Ammon's horn (tissue), 1 donor: ENCODE measurements around the gene PPM1A.

Experiments
- DNase-seq: peaks from one replicate; pipeline ENCODE4 v3.0.0-alpha.2; 2016; ENCODE audit warnings: low spot score

PPM1A gene

GRCh38 chr14:60248697-60249318, at the start of gene PPM1A:
PPM1A (plus strand) TSS chr14:60249221; CDS start chr14:60282704, 33,483 bp downstream.
- peak; percentile 97 for DNase-seq

GRCh38 chr14:60199321-60199720, 49.7 kb upstream of the PPM1A start:
- DNase-seq: no peak

- no peak for DNase-seq
Observed at GRCh38 chr14:60204104-60204842, 44.7 kb upstream of the PPM1A start.

GRCh38 chr14:60204843-60205774, 43.9 kb upstream of the PPM1A start:
- no peak for DNase-seq

DNA sequence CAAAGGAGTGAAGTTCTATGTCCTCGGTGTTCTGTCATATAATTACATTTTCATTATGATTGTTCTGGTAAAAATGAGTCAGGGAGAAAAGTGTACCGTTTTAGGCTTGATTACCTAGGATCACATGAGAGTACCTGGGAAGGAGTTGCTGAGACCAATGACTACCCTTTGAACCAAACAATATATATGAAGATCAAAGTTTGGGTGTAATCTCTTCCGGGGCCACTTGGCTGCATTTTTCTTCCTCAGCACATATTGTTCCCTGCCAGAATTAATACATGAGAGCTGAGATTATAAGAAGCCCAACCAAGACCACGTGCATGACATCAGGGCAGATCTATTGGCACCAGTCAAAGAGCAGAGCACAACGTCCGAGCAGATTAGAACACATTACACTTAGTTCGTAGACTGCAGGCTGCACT, 42.8 kb upstream of the PPM1A start:
- no peak for DNase-seq

DNA sequence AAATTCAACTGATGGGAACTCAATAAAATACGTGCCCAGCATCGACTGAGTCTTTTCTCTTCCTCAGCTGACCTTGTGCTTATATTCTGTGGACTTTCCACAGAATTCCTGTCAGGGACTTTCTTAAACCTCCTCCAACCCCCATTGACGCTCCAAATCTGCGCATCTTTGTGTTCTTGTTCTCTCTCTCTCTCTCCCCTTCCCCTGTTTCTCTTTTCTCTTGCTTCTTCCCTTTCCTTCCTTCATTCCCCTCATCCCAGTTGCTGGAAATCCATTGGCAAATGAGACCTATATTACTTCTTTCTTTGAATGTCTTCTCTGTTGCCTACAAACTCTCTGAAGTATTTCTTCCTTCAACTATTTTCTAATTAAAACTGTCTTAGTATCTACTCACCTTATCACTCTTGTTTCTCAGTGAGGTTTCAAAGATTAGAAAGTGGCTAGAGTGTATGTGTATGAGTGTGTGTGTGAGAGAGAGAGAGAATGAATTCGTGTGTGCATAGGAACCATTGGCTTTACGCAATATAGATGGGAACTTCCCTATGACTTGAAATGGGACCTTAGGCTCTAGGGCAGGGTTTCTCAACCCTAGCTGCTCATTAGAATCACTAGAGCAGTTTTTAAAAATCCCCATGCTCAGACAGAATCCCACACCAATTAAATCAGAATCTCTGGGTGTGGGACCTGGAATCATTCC, 42.0 kb upstream of the PPM1A start:
- no peak for DNase-seq

GRCh38 chr14:60210703-60211102, 38.3 kb upstream of the PPM1A start:
- no peak for DNase-seq

- DNase-seq: no peak
Observed at GRCh38 chr14:60211153-60211552, 37.9 kb upstream of the PPM1A start.

DNA sequence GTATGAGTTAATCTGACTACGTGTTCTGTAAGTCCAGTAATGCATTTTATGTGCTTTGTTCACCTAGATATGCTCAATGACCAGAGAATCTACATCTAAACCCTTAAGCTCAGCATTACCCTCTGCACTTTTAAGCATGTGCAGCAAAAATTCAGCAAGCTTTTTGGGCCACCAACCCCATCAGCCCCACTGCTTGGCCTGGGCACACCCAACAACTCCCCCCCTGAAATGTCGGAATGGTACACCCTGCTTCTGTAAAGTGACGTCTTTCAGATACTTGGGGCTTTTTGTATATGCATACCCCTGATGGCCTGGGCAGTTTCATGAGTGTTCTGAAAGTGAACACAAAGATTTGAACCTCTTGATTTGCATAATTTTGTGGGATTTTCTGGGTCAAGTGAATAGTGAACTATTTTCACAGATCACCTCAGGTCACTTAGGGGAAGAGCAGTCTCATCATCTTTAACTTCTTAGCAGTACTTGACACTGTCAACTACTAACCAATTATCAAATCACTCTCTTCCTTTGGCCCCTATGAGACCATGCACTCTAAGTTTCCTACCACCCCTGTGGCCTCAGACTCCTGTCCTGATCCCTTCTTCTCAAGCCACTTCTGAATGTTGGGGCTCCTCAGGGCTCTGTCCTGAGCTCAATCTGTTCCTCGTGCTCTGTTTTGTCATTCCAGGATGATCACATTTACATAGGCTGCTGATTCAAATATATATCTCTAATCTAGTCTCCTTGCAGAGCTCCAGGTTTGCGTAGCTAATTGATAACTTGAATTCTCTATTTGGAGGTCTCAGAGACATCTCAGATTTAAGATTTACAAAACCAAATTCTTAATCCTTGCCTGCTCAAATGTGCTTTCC, 36.3 kb upstream of the PPM1A start:
- DNase-seq: no peak

DNA sequence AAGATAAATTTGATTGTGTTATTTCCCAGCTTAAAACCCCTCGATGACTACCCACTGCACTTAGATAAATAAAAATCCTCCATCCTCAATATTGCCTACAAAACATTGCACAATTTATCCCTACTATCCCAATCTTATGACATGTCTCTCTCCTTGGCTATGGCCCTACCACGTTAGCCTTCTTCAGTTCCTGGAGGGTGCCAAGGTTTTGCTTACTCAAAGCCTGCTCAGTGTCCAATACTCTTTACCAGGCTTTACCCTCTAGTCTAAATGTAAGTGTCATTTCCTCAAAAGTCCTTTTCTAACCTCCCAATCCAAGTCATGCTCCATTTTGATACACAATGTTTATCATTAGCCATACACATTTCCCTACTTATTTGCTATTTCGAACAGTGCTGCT, 35.0 kb upstream of the PPM1A start:
- no peak for DNase-seq

GRCh38 chr14:60214415-60215126, 34.5 kb upstream of the PPM1A start:
- no peak for DNase-seq

DNA sequence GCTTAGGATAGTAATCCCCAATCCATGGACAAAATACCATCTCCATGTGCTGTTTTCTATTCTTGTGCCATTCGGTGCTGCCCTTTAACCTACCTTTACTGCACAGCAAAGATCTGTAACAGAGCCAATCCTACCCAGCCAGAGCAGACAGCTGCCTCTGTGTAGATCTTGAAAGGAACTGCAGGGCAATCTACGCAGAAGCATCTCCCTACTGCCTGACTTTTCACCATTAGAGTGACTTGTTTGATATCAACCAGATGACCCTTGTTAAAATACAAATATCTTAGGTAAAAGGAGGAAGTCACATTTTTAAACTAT, 33.9 kb upstream of the PPM1A start:
- DNase-seq: no peak

DNA sequence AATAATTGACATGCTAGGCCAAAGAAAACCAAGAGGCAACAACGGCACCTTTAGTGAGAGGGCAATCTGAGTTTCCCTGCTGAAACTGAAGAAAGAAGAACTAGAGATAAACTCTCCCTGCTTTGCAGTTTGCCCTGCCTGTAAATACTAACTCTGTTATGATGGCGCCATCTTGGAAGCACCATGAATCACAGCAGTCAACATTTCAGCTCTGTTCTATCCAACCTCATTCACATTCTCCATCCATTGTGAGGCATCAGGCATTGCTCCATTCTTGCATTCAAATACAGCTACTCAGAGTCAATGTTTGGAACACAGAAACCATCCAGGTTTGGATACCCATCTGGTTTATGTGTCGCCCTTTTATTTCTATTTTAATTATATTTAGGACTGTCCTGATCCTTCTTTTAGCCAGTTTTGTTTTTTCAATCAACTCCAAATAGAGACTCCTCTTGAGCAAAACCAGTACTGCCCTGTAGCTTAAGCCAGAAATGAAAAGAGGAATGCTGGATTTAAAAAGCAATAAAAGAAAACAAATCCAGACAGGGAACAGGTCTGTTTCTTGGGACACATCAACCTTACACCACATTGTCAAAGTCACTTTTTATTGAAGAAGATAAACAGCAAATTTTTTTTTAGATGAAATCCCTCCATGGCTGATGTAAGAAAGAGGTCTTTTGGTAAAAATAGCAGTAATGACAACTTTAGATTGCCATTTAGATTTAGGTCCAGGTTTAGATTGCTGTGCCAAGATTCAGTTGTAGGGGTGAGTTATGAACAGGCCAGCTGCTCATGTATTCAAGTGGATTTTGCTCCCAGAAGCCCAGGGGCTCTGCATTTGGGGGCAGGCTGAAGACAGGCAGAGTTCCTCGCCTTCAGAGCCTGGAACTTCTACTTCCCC, 33.3 kb upstream of the PPM1A start:
- no peak for DNase-seq

- peak; percentile 8 for DNase-seq
Observed at GRCh38 chr14:60217713-60218112, 31.3 kb upstream of the PPM1A start.

DNA sequence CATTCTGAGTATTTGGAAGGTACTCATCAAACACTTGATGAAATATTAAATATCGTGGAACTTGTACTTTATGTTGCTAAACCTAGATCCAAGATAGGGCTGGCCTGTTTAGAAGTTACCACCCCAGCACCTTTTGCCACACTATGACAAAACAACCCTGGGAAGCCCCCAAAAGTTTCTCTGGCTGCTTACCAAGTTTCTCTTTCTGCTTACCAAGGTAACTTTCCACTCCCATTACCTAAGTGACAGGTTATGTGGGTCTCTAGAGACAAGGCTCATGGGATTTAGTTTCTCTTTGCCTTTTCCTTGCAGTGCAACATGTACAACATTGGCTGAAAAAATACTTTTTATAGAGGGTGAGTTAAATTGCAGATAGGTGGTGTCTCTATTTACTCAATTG, 28.9 kb upstream of the PPM1A start:
- no peak for DNase-seq

DNA sequence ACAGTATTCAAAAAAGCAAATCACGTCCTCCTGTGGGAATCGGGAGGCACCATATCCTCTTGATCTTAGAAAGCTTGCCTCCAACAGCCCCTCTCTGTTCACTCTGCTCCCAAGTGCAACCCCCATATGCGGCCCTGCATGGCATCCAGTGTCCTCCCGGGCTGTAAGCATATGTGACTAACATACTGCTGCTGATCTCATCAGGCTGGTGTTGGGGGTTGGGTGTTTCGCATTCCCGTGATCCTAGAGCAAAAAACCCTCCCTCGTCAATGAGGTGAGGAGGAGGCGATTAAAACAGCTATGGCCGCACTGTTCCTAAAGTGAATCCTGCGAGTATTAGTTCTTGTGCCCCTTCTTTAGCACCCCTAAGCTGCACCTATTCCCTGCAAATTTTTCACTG, 28.1 kb upstream of the PPM1A start:
- no peak for DNase-seq

GRCh38 chr14:60221457-60221856, 27.6 kb upstream of the PPM1A start:
- no peak for DNase-seq

- peak; percentile 93 for DNase-seq
Observed at GRCh38 chr14:60222820-60223219, 26.2 kb upstream of the PPM1A start.

GRCh38 chr14:60225265-60225664, 23.8 kb upstream of the PPM1A start:
- DNase-seq: no peak

- no peak for DNase-seq
Observed at GRCh38 chr14:60226298-60226697, 22.7 kb upstream of the PPM1A start.
